CD4-positive, alpha-beta T cell treated with Interleukin-6 for 4 hours (primary cell): ENCODE results near the gene TNS3.

Experiments
- DNase-seq: peaks from one replicate; pipeline ENCODE4 v3.0.0-alpha.2; 2020; ENCODE audit warnings: mixed read lengths

The TNS3 gene

GRCh38 chr7:47502240-47502877 is 79.6 kb downstream of the TNS3 start:
- DNase-seq, result no peak

GRCh38 chr7:47501406-47501805 is 80.5 kb downstream of the TNS3 start:
- DNase-seq, result no peak

GRCh38 chr7:47500103-47500563 is 81.8 kb downstream of the TNS3 start:
- DNase-seq, result no peak

GRCh38 chr7:47498229-47499056 is 83.5 kb downstream of the TNS3 start:
- no peak for DNase-seq

GRCh38 chr7:47497367-47498096 is 84.4 kb downstream of the TNS3 start:
- DNase-seq, result no peak

GRCh38 chr7:47496666-47497065 is 85.2 kb downstream of the TNS3 start:
- DNase-seq, result no peak

- no peak for DNase-seq
Observed at GRCh38 chr7:47496056-47496665, 85.8 kb downstream of the TNS3 start.

- no peak for DNase-seq
Observed at GRCh38 chr7:47493976-47494911, 87.7 kb downstream of the TNS3 start.

GRCh38 chr7:47492716-47493325 is 89.1 kb downstream of the TNS3 start:
- no peak for DNase-seq

GRCh38 chr7:47490501-47491265 is 91.2 kb downstream of the TNS3 start:
- no peak for DNase-seq

- DNase-seq, result no peak
Observed at GRCh38 chr7:47489624-47490023, 92.3 kb downstream of the TNS3 start.

- no peak for DNase-seq
Observed at GRCh38 chr7:47488969-47489342, 93.0 kb downstream of the TNS3 start.

GRCh38 chr7:47488201-47488968 is 93.5 kb downstream of the TNS3 start:
- DNase-seq, result no peak

GRCh38 chr7:47485640-47486435 is 96.1 kb downstream of the TNS3 start:
- DNase-seq, result no peak

- no peak for DNase-seq
Observed at GRCh38 chr7:47484923-47485639, 96.8 kb downstream of the TNS3 start.

GRCh38 chr7:47484457-47484856 is 97.5 kb downstream of the TNS3 start:
- DNase-seq, result no peak

GRCh38 chr7:47483604-47484273 is 98.2 kb downstream of the TNS3 start:
- no peak for DNase-seq
